ENCODE data around the gene CSMD2. TPM values are rescaled to one million over a fixed set of nuclear protein-coding genes. Genes with fewer than 3 reads are reported as not detected.

CSMD2 gene
- polyA plus RNA-seq, 2 donors = 0.02 to 0.08 TPM

- Histone ChIP-seq H3K27ac (ENCODE audit: low read depth in 2 of 2, low read length in 1 of 2) (no peak overlapping the region), H3K4me3 (ENCODE audit: low read depth in 1 of 2, low read length in 2 of 2) (no peak overlapping the region), H3K27me3 (ENCODE audit: control insufficient read depth in 1 of 2, insufficient read depth in 2 of 2, low read length in 2 of 2) (no peaks in the 10 kb centered on the region), H3K9me3 (ENCODE audit: control insufficient read depth in 2 of 2, insufficient read depth in 1 of 2, low read depth in 1 of 2, low read length in 1 of 2) (no peaks in the 10 kb centered on the region), H3K36me3 (ENCODE audit: control insufficient read depth in 2 of 2, insufficient read depth in 2 of 2, low read length in 1 of 2) (peaks cover 0 to 2% of the 10 kb centered on the region in 2 donors), H3K4me1 (ENCODE audit: control insufficient read depth in 2 of 2, insufficient read depth in 2 of 2, low read length in 1 of 2) (no peaks in the 10 kb centered on the region)
Observed at GRCh38 chr1:33473900-33474299, 691.1 kb downstream of the CSMD2 start.

DNA sequence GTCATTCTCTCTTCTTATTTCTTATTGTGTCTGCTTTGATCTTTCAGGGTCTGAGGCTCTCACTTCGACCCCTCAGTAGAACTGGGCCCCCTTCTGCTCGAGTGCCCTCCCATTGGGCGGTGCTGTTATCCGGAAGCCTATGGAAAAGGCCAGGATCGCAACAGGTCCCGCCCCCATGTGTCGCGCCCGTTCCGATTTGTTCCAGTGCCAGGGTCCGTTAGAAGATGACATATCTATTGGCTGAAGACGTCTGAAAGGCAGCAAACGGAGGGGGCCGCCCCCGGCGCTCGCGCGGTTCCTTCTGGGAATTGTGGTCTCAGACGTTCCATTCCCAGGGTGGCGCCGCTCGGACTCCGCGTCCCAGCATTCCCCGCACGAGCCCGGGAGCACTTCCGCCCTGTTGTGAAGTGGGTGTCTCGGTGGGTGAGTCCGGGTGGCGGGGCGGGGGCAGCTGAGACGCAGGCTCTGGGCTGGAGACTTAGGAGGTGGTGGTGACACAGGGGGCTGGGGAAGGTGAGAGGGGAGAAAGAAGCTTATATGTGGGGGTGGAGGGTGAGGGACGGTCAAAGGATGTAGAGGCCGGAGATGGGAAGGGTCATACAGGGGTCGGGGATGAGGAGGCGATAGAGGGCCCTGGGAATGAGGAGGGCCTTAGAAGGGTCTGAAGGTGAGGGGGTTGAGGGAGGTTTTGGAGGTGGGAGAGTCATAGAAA lies 692.6 kb downstream of the CSMD2 start, which contains the start of gene ZSCAN20:
TSS of gene ZSCAN20 (plus strand) at position 377 of the 712 bp plus-strand sequence. CDS start 6,644 bp downstream, outside the sequence.
- WGBS, 2 donors = 0 to 1% methylated on average over 38 of the region's 38 CpGs
- H3K4me3 ChIP-seq (ENCODE audit: low read depth in 1 of 2, low read length in 2 of 2) = peak within 1 kb of the TSS; percentile 59 to 63
- no peaks in the 10 kb centered on the region for H3K4me1 ChIP-seq (ENCODE audit: control insufficient read depth in 2 of 2, insufficient read depth in 2 of 2, low read length in 1 of 2)
- H3K27ac ChIP-seq (ENCODE audit: low read depth in 2 of 2, low read length in 1 of 2) = peak within 1 kb of the TSS; percentile 59 to 72
- H3K27me3 ChIP-seq (ENCODE audit: control insufficient read depth in 1 of 2, insufficient read depth in 2 of 2, low read length in 2 of 2) = no peaks in the 10 kb centered on the region
- H3K9me3 ChIP-seq (ENCODE audit: control insufficient read depth in 2 of 2, insufficient read depth in 1 of 2, low read depth in 1 of 2, low read length in 1 of 2) = no peaks in the 10 kb centered on the region
- no peaks in the 10 kb centered on the region for H3K36me3 ChIP-seq (ENCODE audit: control insufficient read depth in 2 of 2, insufficient read depth in 2 of 2, low read length in 1 of 2)

- Histone ChIP-seq H3K27ac (ENCODE audit: low read depth in 2 of 2, low read length in 1 of 2) (no peak overlapping the region), H3K4me3 (ENCODE audit: low read depth in 1 of 2, low read length in 2 of 2) (no peak overlapping the region), H3K27me3 (ENCODE audit: control insufficient read depth in 1 of 2, insufficient read depth in 2 of 2, low read length in 2 of 2) (no peaks in the 10 kb centered on the region), H3K36me3 (ENCODE audit: control insufficient read depth in 2 of 2, insufficient read depth in 2 of 2, low read length in 1 of 2) (no peaks in the 10 kb centered on the region), H3K9me3 (ENCODE audit: control insufficient read depth in 2 of 2, insufficient read depth in 1 of 2, low read depth in 1 of 2, low read length in 1 of 2) (no peaks in the 10 kb centered on the region), H3K4me1 (ENCODE audit: control insufficient read depth in 2 of 2, insufficient read depth in 2 of 2, low read length in 1 of 2) (no peaks in the 10 kb centered on the region)
- WGBS, 2 donors = 83 to 88% methylated on average over 4 of the region's 4 CpGs
Observed at GRCh38 chr1:33471416-33471815, 693.6 kb downstream of the CSMD2 start.

GRCh38 chr1:33470495-33471012 lies 694.5 kb downstream of the CSMD2 start:
- Histone ChIP-seq H3K9me3 (ENCODE audit: control insufficient read depth in 2 of 2, insufficient read depth in 1 of 2, low read depth in 1 of 2, low read length in 1 of 2) (no peaks in the 10 kb centered on the region), H3K36me3 (ENCODE audit: control insufficient read depth in 2 of 2, insufficient read depth in 2 of 2, low read length in 1 of 2) (no peaks in the 10 kb centered on the region), H3K4me3 (ENCODE audit: low read depth in 1 of 2, low read length in 2 of 2) (no peak overlapping the region), H3K27ac (ENCODE audit: low read depth in 2 of 2, low read length in 1 of 2) (peak overlapping the region in 1 of 2 donors; percentile 38), H3K4me1 (ENCODE audit: control insufficient read depth in 2 of 2, insufficient read depth in 2 of 2, low read length in 1 of 2) (no peaks in the 10 kb centered on the region), H3K27me3 (ENCODE audit: control insufficient read depth in 1 of 2, insufficient read depth in 2 of 2, low read length in 2 of 2) (no peaks in the 10 kb centered on the region)
- WGBS, 2 donors = 2 to 3% methylated on average over 11 of the region's 11 CpGs

DNA sequence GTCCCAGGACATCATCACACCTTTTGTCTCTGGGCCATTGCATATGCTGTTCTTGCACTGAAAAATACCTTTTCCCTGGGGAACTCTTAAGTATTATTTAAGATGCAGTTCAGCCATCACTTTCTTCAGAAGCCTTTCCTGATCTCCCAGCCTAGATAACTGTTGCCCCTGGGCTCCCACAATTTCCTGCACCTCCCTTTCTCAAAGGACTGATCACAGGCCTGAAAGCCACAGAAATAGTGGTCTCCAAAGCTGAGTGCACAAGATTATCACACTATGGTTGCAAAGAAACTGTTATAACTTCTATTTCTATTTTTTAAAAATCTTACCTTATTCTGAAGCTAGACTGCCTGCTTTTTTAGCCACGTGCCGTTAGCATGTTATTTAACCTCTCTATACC lies 695.3 kb downstream of the CSMD2 start:
- WGBS, 2 donors = 93 to 94% methylated on average over 2 of the region's 2 CpGs
- H3K4me3 ChIP-seq (ENCODE audit: low read depth in 1 of 2, low read length in 2 of 2) = no peak overlapping the region
- H3K27ac ChIP-seq (ENCODE audit: low read depth in 2 of 2, low read length in 1 of 2) = no peak overlapping the region
- no peaks in the 10 kb centered on the region for H3K9me3 ChIP-seq (ENCODE audit: control insufficient read depth in 2 of 2, insufficient read depth in 1 of 2, low read depth in 1 of 2, low read length in 1 of 2)
- no peaks in the 10 kb centered on the region for H3K36me3 ChIP-seq (ENCODE audit: control insufficient read depth in 2 of 2, insufficient read depth in 2 of 2, low read length in 1 of 2)
- no peaks in the 10 kb centered on the region for H3K27me3 ChIP-seq (ENCODE audit: control insufficient read depth in 1 of 2, insufficient read depth in 2 of 2, low read length in 2 of 2)
- H3K4me1 ChIP-seq (ENCODE audit: control insufficient read depth in 2 of 2, insufficient read depth in 2 of 2, low read length in 1 of 2) = no peaks in the 10 kb centered on the region

- no peak overlapping the region for H3K4me3 ChIP-seq (ENCODE audit: low read depth in 1 of 2, low read length in 2 of 2)
- no peaks in the 10 kb centered on the region for H3K27me3 ChIP-seq (ENCODE audit: control insufficient read depth in 1 of 2, insufficient read depth in 2 of 2, low read length in 2 of 2)
- H3K36me3 ChIP-seq (ENCODE audit: control insufficient read depth in 2 of 2, insufficient read depth in 2 of 2, low read length in 1 of 2) = no peaks in the 10 kb centered on the region
- H3K4me1 ChIP-seq (ENCODE audit: control insufficient read depth in 2 of 2, insufficient read depth in 2 of 2, low read length in 1 of 2) = no peaks in the 10 kb centered on the region
- no peak overlapping the region for H3K27ac ChIP-seq (ENCODE audit: low read depth in 2 of 2, low read length in 1 of 2)
- 82 to 84% methylated on average over 3 of the region's 3 CpGs for WGBS, 2 donors
- H3K9me3 ChIP-seq (ENCODE audit: control insufficient read depth in 2 of 2, insufficient read depth in 1 of 2, low read depth in 1 of 2, low read length in 1 of 2) = no peaks in the 10 kb centered on the region
Observed at GRCh38 chr1:33468967-33469366, 696.1 kb downstream of the CSMD2 start.

DNA sequence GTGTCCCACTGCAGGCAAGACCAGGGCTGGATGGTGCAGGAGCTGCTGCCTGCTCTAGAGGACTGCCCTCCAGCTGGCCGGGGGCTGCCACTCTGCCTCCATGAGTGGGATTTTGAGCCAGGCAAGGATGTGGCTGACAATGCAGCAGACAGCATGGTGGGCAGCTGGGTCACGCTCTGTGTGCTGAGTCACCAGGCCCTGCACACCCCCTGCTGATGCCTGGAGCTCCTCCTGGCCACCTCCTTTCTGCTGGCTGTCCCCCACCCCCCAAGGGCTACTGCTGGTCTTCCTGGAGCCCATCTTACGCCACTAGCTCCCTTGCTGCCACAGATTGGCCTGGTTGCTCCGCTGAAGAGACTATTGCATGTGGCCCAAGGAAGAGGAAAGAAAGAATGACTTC lies 696.5 kb downstream of the CSMD2 start:
- Histone ChIP-seq H3K9me3 (ENCODE audit: control insufficient read depth in 2 of 2, insufficient read depth in 1 of 2, low read depth in 1 of 2, low read length in 1 of 2) (no peaks in the 10 kb centered on the region), H3K4me1 (ENCODE audit: control insufficient read depth in 2 of 2, insufficient read depth in 2 of 2, low read length in 1 of 2) (no peaks in the 10 kb centered on the region), H3K4me3 (ENCODE audit: low read depth in 1 of 2, low read length in 2 of 2) (no peak overlapping the region), H3K36me3 (ENCODE audit: control insufficient read depth in 2 of 2, insufficient read depth in 2 of 2, low read length in 1 of 2) (no peaks in the 10 kb centered on the region), H3K27me3 (ENCODE audit: control insufficient read depth in 1 of 2, insufficient read depth in 2 of 2, low read length in 2 of 2) (no peaks in the 10 kb centered on the region), H3K27ac (ENCODE audit: low read depth in 2 of 2, low read length in 1 of 2) (no peak overlapping the region)
- WGBS, 2 donors = 85 to 95% methylated on average over 4 of the region's 4 CpGs

DNA sequence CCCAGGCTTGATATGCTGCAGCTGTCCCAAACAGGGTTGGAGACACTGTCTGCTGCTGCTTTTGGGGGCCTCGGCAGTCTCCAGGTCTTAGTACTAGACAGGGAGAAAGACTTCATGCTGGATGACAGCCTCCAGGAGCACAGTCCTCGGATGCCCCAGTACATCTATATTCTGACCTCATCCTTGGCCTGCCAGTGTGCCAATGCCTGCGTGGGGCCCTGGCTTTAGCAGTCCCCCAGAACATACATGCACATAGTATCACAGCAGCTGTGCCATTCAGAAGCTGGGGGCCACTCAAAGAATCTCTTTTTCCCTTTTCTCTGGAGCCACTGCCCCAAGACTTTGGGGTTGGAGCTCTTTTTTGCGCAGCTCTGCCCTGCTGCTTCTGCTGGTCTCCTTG lies 697.0 kb downstream of the CSMD2 start:
- Histone ChIP-seq H3K4me1 (ENCODE audit: control insufficient read depth in 2 of 2, insufficient read depth in 2 of 2, low read length in 1 of 2) (no peaks in the 10 kb centered on the region), H3K36me3 (ENCODE audit: control insufficient read depth in 2 of 2, insufficient read depth in 2 of 2, low read length in 1 of 2) (no peaks in the 10 kb centered on the region), H3K27ac (ENCODE audit: low read depth in 2 of 2, low read length in 1 of 2) (no peak overlapping the region), H3K4me3 (ENCODE audit: low read depth in 1 of 2, low read length in 2 of 2) (no peak overlapping the region), H3K9me3 (ENCODE audit: control insufficient read depth in 2 of 2, insufficient read depth in 1 of 2, low read depth in 1 of 2, low read length in 1 of 2) (no peaks in the 10 kb centered on the region), H3K27me3 (ENCODE audit: control insufficient read depth in 1 of 2, insufficient read depth in 2 of 2, low read length in 2 of 2) (no peaks in the 10 kb centered on the region)
- 74 to 84% methylated on average over 4 of the region's 4 CpGs for WGBS, 2 donors

DNA sequence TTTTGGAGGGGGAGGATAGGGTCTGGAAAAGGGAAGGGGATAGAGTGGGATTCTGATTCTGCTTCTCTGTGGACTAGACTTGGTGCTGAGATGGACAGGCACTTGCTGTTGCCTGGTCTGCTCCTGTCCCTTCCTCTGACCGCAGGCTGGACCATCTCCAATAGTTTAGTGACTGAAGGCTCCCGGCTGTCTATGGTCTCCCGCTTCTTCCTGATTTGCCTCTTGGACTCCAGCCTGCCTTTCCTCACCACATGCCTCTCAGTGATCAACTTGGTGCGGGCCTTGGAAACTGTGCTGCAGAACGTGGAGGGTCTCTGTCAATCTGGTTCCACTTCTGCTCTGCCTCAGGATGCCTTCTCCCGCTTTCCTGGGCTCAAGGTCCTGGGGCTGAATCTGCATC lies 698.9 kb downstream of the CSMD2 start:
- no peaks in the 10 kb centered on the region for H3K36me3 ChIP-seq (ENCODE audit: control insufficient read depth in 2 of 2, insufficient read depth in 2 of 2, low read length in 1 of 2)
- no peak overlapping the region for H3K4me3 ChIP-seq (ENCODE audit: low read depth in 1 of 2, low read length in 2 of 2)
- no peaks in the 10 kb centered on the region for H3K4me1 ChIP-seq (ENCODE audit: control insufficient read depth in 2 of 2, insufficient read depth in 2 of 2, low read length in 1 of 2)
- WGBS, 2 donors = 53 to 62% methylated on average over 6 of the region's 6 CpGs
- no peaks in the 10 kb centered on the region for H3K9me3 ChIP-seq (ENCODE audit: control insufficient read depth in 2 of 2, insufficient read depth in 1 of 2, low read depth in 1 of 2, low read length in 1 of 2)
- no peak overlapping the region for H3K27ac ChIP-seq (ENCODE audit: low read depth in 2 of 2, low read length in 1 of 2)
- no peaks in the 10 kb centered on the region for H3K27me3 ChIP-seq (ENCODE audit: control insufficient read depth in 1 of 2, insufficient read depth in 2 of 2, low read length in 2 of 2)

DNA sequence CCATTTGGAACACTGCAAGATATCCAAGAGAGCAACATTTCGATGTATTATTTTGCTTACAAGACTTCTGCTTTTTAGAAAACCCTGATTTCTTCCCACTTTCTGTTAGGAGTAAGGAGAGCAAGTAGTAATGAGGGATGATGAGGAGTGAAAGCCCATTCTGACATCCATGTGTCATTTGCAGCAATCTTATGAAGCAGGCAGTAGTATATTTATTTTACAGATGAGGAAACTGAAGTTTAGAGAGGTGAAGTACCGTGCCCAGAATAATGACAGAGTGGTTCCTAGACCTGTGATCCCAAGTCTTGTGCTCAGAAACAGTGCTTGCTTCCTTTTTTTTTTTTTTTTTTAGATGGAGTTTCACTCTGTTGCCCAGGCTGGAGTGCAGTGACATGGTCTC lies 699.7 kb downstream of the CSMD2 start:
- Histone ChIP-seq H3K4me3 (ENCODE audit: low read depth in 1 of 2, low read length in 2 of 2) (no peak overlapping the region), H3K9me3 (ENCODE audit: control insufficient read depth in 2 of 2, insufficient read depth in 1 of 2, low read depth in 1 of 2, low read length in 1 of 2) (no peaks in the 10 kb centered on the region), H3K27me3 (ENCODE audit: control insufficient read depth in 1 of 2, insufficient read depth in 2 of 2, low read length in 2 of 2) (no peaks in the 10 kb centered on the region), H3K4me1 (ENCODE audit: control insufficient read depth in 2 of 2, insufficient read depth in 2 of 2, low read length in 1 of 2) (no peaks in the 10 kb centered on the region), H3K27ac (ENCODE audit: low read depth in 2 of 2, low read length in 1 of 2) (no peak overlapping the region), H3K36me3 (ENCODE audit: control insufficient read depth in 2 of 2, insufficient read depth in 2 of 2, low read length in 1 of 2) (no peaks in the 10 kb centered on the region)
- 84 to 93% methylated on average over 2 of the region's 2 CpGs for WGBS, 2 donors
